Mesenchymal stem cell (in vitro differentiated cells and primary cell): Measurements from ENCODE around the gene COPB1.

ENCODE experiments used
- DNase-seq: peaks from one replicate; pipeline ENCODE4 v3.0.0-alpha.2; 2013
- H2AFZ ChIP-seq: one replicate; pipeline ENCODE4 v1.6.1; 2013; ENCODE audit warnings: low read depth, mild to moderate bottlenecking, control low read depth, inconsistent platforms, low read length, moderate library complexity
- H2AK5ac ChIP-seq: 2 replicates; pipeline ENCODE4 v1.6.1; 2013; ENCODE audit warnings: low read length, moderate library complexity, mild to moderate bottlenecking, inconsistent platforms; ENCODE audit not compliant: severe bottlenecking
- H2BK120ac ChIP-seq: one replicate; pipeline ENCODE4 v1.6.1; 2013; ENCODE audit warnings: low read depth, mild to moderate bottlenecking, inconsistent platforms, low read length, moderate library complexity
- H2BK12ac ChIP-seq, 2 experiments: one replicate each; pipeline ENCODE4 v1.6.1; 2013; ENCODE audit warnings: inconsistent platforms in 2 of 2, low read length in 2 of 2, mild to moderate bottlenecking in 2 of 2, moderate library complexity in 2 of 2, control low read depth in 1 of 2
- H2BK15ac ChIP-seq: one replicate; pipeline ENCODE4 v1.6.1; 2013; ENCODE audit warnings: mild to moderate bottlenecking, low read depth, inconsistent platforms; ENCODE audit not compliant: poor library complexity, severe bottlenecking
- H2BK5ac ChIP-seq: 2 replicates; pipeline ENCODE4 v1.6.1; 2013; ENCODE audit warnings: low read depth, mild to moderate bottlenecking, low read length, control low read depth, inconsistent platforms; ENCODE audit not compliant: poor library complexity, severe bottlenecking
- H3K14ac ChIP-seq, 2 experiments: one replicate each; pipeline ENCODE4 v1.6.1; 2013; ENCODE audit warnings: inconsistent platforms in 2 of 2, low read length in 2 of 2, control low read depth in 1 of 2, mild to moderate bottlenecking in 1 of 2, moderate library complexity in 1 of 2
- H3K18ac ChIP-seq, 2 experiments: one replicate each; pipeline ENCODE4 v1.6.1; 2013; ENCODE audit warnings: inconsistent platforms in 2 of 2, low read length in 2 of 2, control low read depth in 1 of 2, low read depth in 1 of 2, mild to moderate bottlenecking in 1 of 2
- H3K23ac ChIP-seq, 2 experiments: one replicate each; pipeline ENCODE4 v1.6.1; 2013; ENCODE audit warnings: inconsistent platforms in 2 of 2, low read length in 2 of 2, mild to moderate bottlenecking in 2 of 2, moderate library complexity in 2 of 2, control low read depth in 1 of 2
- H3K27ac ChIP-seq: 2 replicates; pipeline ENCODE4 v1.5.1; 2013; ENCODE audit warnings: mild to moderate bottlenecking, moderate library complexity, low read length, control low read depth, inconsistent platforms; ENCODE audit not compliant: poor library complexity, severe bottlenecking
- H3K27me3 ChIP-seq, 2 experiments: 2 replicates each; pipeline versions ENCODE4 v1.6.1 to v1.7.0; 2013; ENCODE audit warnings: low read length in 2 of 2, mild to moderate bottlenecking in 2 of 2, moderate library complexity in 2 of 2, control low read depth in 1 of 2, inconsistent platforms in 1 of 2; ENCODE audit not compliant: control insufficient read depth in 1 of 2, insufficient read depth in 1 of 2
- H3K36me3 ChIP-seq, 2 experiments: 2 replicates each; pipeline versions ENCODE4 v1.6.1 to v1.7.0; 2013; ENCODE audit warnings: low read length in 2 of 2, control low read depth in 1 of 2, inconsistent platforms in 1 of 2, low read depth in 1 of 2, mild to moderate bottlenecking in 1 of 2; ENCODE audit not compliant: insufficient read depth in 2 of 2, control insufficient read depth in 1 of 2
- H3K4ac ChIP-seq, 2 experiments: one replicate each; pipeline ENCODE4 v1.6.1; 2013; ENCODE audit warnings: inconsistent platforms in 2 of 2, low read length in 2 of 2, mild to moderate bottlenecking in 2 of 2, moderate library complexity in 2 of 2, control low read depth in 1 of 2, low read depth in 1 of 2
- H3K4me1 ChIP-seq: 2 replicates; pipeline ENCODE4 v1.6.1; 2013; ENCODE audit warnings: low read depth, low read length, control low read depth; ENCODE audit not compliant: control insufficient read depth, insufficient read depth
- H3K4me2 ChIP-seq: 2 replicates; pipeline ENCODE4 v1.6.1; 2013; ENCODE audit warnings: low read length, mild to moderate bottlenecking, inconsistent platforms; ENCODE audit not compliant: poor library complexity, severe bottlenecking
- H3K4me3 ChIP-seq, 2 experiments: 2 replicates each; pipeline versions ENCODE4 v1.5.1 to v1.7.0; 2013; ENCODE audit warnings: low read length in 2 of 2, mild to moderate bottlenecking in 2 of 2, control low read depth in 1 of 2, low read depth in 1 of 2; ENCODE audit not compliant: insufficient read depth in 1 of 2
- H3K79me1 ChIP-seq: replicated peaks from 2 replicates; pipeline ENCODE4 v1.6.1; 2013; ENCODE audit warnings: mild to moderate bottlenecking, control low read depth, low read length, inconsistent platforms; ENCODE audit not compliant: poor library complexity, severe bottlenecking
- H3K9ac ChIP-seq: 2 replicates; pipeline ENCODE4 v1.7.0; 2013; ENCODE audit warnings: mild to moderate bottlenecking, low read length, moderate library complexity
- H3K9me3 ChIP-seq: 2 replicates; pipeline ENCODE4 v1.7.0; 2013; ENCODE audit warnings: mild to moderate bottlenecking, low read length; ENCODE audit not compliant: control insufficient read depth
- H4K8ac ChIP-seq: one replicate; pipeline ENCODE4 v1.6.1; 2013; ENCODE audit warnings: inconsistent platforms, mild to moderate bottlenecking, low read length, moderate library complexity
- H4K91ac ChIP-seq: one replicate; pipeline ENCODE4 v1.6.1; 2013; ENCODE audit warnings: mild to moderate bottlenecking, low read length, inconsistent platforms
- WGBS: methylation state at CpG from one replicate; pipeline ENCODE4 v1.1.7; 2013; ENCODE audit warnings: mixed read lengths; 5-methylcytosine and 5-hydroxymethylcytosine counted together

COPB1 gene

DNA sequence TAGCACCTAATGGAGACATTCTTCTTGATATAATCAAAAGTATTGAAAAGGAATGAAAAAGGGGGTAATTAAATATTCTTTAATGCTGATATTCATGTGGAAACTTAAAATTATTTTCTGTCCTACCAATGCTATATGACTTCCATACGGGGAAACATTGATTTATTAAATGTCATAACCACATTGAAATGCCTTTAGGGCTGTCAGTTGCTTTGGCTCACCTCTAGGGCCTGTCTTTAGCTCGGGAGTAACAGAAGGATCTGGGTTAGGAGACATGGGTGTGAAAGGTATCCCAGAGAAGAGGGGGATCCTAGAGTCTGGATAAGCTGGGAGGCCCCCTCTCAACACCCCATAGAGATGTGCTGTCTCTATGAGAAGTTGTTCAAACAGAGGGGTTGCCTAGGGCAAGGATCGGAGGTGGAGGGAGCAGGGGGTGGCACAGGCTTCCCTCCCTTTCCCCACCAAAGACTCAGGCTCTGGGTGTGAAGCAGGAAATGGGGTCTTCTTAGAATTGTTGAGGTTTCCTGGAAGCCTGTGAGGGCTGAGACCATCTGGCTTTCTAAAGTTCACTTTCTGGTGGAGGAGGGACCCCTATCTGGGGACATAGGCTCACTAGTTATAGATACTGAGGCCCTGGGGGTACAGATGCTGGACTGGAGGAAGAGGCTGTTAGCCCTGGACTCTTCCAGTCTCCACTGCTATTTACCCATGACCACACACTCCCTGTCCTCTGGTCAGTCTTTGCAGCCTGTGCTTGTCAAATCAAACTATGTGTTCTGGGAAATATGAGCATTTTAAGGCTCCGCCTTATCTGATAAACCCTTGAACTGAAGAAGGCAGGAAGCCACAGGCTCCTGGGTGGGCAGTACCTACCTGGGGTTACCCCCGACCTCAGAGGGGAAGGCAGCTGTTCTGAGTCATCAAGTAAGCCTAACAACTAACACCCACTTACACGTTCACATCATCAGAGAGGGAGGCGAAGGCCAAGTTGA, 84.8 kb downstream of the COPB1 start:
- Histone ChIP-seq H3K27me3 (no peaks in the 10 kb centered on the region), H3K4me3 (no peak overlapping the region), H4K91ac (no peak overlapping the region), H3K9me3 (no peaks in the 10 kb centered on the region), H3K4ac (no peak overlapping the region), H3K4me2 (no peak overlapping the region), H4K8ac (no peak overlapping the region), H2BK120ac (no peak overlapping the region), H3K27ac (no peak overlapping the region), H3K23ac (no peak overlapping the region), H2AK5ac (peak overlapping the region; percentile 60), H3K9ac (peak overlapping the region; percentile 56), H3K36me3 (no peaks in the 10 kb centered on the region), H2BK15ac (no peak overlapping the region), H3K18ac (peak overlapping the region in 1 of 2 experiments; percentile 28), H3K4me1 (peaks cover 9% of the 10 kb centered on the region), H2AFZ (peak overlapping the region; percentile 24), H3K14ac (no peak overlapping the region), H3K79me1 (no peaks in the 10 kb centered on the region), H2BK12ac (peak overlapping the region in 1 of 2 experiments; percentile 11), H2BK5ac (no peak overlapping the region)
- WGBS = 41% methylated on average over 6 of the region's 7 CpGs
- peak; percentile 23 for DNase-seq

DNA sequence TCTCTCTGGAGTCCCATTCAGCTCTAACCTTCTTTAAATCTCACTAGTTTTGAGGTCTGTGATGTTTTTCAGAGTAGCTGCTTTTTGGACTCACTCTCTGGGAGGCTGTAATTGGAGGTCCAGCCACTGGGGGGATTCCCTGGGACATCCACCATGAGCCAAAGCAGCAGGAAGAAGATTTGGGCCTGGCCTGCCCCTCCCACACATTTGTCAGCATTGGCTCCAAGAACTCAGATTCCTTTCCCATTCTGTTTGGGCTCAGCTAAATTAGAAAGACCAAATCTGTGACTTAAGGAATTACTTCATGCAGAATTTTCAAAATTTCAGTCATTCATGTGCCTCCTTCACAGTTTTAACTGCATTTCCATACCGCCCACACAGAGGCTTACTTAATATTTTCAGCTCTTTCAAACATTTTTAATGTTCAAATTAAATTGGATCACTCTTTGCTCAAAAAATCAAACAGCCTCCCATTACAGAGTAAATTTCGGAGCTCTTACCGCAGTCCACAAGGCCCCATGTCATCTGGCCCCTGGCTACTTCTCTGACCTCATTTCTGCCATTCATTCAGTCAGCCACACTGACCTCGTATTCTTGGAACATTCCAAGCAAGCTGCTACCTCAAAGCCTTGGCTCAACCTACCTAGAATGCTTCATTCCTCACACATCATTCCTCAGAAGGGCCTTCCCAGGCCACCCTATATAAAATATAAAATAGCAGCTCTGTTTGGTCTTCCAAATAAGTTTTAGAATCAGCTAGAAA, 86.1 kb downstream of the COPB1 start:
- no peak overlapping the region for H2BK5ac ChIP-seq
- no peak overlapping the region for H3K14ac ChIP-seq
- no peaks in the 10 kb centered on the region for H3K36me3 ChIP-seq
- no peak overlapping the region for H4K8ac ChIP-seq
- no peaks in the 10 kb centered on the region for H3K79me1 ChIP-seq
- no peak overlapping the region for H3K18ac ChIP-seq
- H3K4ac ChIP-seq = no peak overlapping the region
- H4K91ac ChIP-seq = no peak overlapping the region
- no peak overlapping the region for H3K4me2 ChIP-seq
- H3K9me3 ChIP-seq = no peaks in the 10 kb centered on the region
- WGBS = 75% methylated on average over 4 of the region's 4 CpGs
- no peak overlapping the region for H2BK120ac ChIP-seq
- peak overlapping the region; percentile 54 for H2AK5ac ChIP-seq
- no peak for DNase-seq
- H3K9ac ChIP-seq = peak overlapping the region; percentile 56
- H2AFZ ChIP-seq = no peak overlapping the region
- no peak overlapping the region for H3K4me3 ChIP-seq
- H3K27me3 ChIP-seq = no peaks in the 10 kb centered on the region
- H3K27ac ChIP-seq = no peak overlapping the region
- H3K4me1 ChIP-seq = peaks cover 9% of the 10 kb centered on the region
- H2BK15ac ChIP-seq = no peak overlapping the region
- H2BK12ac ChIP-seq = no peak overlapping the region
- H3K23ac ChIP-seq = no peak overlapping the region

DNA sequence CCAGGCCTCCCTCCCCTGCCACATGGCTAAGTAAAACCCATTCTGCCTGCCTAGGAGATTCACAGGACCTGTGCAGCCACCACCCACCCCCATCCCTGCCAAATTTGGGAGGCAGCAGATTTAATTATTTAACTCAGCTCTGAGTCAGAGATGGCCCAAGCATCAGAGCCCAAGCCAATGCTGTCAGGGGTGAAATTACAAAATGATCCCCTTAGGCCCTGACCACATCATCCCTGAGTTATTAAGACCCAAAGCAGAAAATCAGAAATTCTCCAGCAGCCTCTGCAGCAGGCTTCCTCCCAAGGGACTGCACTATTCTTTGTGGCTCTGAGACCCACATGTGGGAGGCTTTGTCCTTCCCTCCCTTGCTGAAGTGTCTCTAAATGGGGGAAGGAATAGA, 87.8 kb downstream of the COPB1 start:
- H3K4me1 ChIP-seq = peaks cover 9% of the 10 kb centered on the region
- no peaks in the 10 kb centered on the region for H3K9me3 ChIP-seq
- H3K4me2 ChIP-seq = no peak overlapping the region
- no peak overlapping the region for H3K23ac ChIP-seq
- no peak overlapping the region for H3K4ac ChIP-seq
- no peak overlapping the region for H2AK5ac ChIP-seq
- no peaks in the 10 kb centered on the region for H3K36me3 ChIP-seq
- H2BK120ac ChIP-seq = no peak overlapping the region
- no peak overlapping the region for H3K14ac ChIP-seq
- H2BK5ac ChIP-seq = no peak overlapping the region
- H2BK12ac ChIP-seq = peak overlapping the region in 1 of 2 experiments; percentile 38
- H2AFZ ChIP-seq = no peak overlapping the region
- peak overlapping the region in 1 of 2 experiments; percentile 2 for H3K4me3 ChIP-seq
- H3K79me1 ChIP-seq = no peaks in the 10 kb centered on the region
- H3K18ac ChIP-seq = no peak overlapping the region
- no peaks in the 10 kb centered on the region for H3K27me3 ChIP-seq
- H4K91ac ChIP-seq = no peak overlapping the region
- H3K9ac ChIP-seq = peak overlapping the region; percentile 56
- H3K27ac ChIP-seq = no peak overlapping the region
- no peak overlapping the region for H2BK15ac ChIP-seq
- H4K8ac ChIP-seq = no peak overlapping the region
- peak; percentile 32 for DNase-seq

DNA sequence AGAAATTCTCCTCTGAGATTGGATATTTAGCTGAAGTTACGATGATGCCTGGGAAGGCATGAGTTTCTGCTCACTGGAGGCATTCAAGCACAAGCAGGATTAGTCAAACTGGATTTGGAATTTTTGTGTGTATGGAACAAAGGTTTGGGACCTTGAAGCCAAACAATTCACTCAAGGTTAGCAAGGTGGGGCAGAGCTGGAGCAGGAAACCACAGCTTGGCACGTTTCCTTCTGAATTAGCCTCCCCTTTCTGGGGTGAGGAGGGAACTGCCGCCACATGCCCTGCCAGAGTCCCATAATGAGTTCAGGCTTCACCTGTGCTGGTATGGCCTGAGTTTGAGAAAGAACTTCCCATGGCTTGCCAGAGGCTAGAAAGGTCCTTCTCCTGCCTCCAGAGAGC, 89.7 kb downstream of the COPB1 start:
- H4K8ac ChIP-seq = no peak overlapping the region
- 72% methylated on average over 3 of the region's 3 CpGs for WGBS
- DNase-seq = no peak
- no peak overlapping the region for H3K14ac ChIP-seq
- no peak overlapping the region for H4K91ac ChIP-seq
- peaks cover 9% of the 10 kb centered on the region for H3K4me1 ChIP-seq
- no peak overlapping the region for H2BK5ac ChIP-seq
- H3K9me3 ChIP-seq = no peaks in the 10 kb centered on the region
- H3K4me3 ChIP-seq = no peak overlapping the region
- H3K9ac ChIP-seq = no peak overlapping the region
- no peak overlapping the region for H2BK120ac ChIP-seq
- H2BK15ac ChIP-seq = no peak overlapping the region
- H2BK12ac ChIP-seq = no peak overlapping the region
- H3K23ac ChIP-seq = no peak overlapping the region
- no peaks in the 10 kb centered on the region for H3K36me3 ChIP-seq
- no peak overlapping the region for H3K4ac ChIP-seq
- H3K27ac ChIP-seq = no peak overlapping the region
- H3K18ac ChIP-seq = no peak overlapping the region
- no peak overlapping the region for H2AFZ ChIP-seq
- no peak overlapping the region for H3K4me2 ChIP-seq
- no peak overlapping the region for H2AK5ac ChIP-seq
- no peaks in the 10 kb centered on the region for H3K27me3 ChIP-seq
- H3K79me1 ChIP-seq = no peaks in the 10 kb centered on the region
